WTC11 (cell line): Measurements from ENCODE around the gene NEDD8.

Experiments used
- ATF2 ChIP-seq: sonication (generic); formaldehyde crosslinking; IDR thresholded peaks from 2 replicates; pipeline ENCODE4 v1.8.1; 2022; ENCODE audit warnings: low read depth, missing genetic modification reagents, borderline replicate concordance
- ATF3 ChIP-seq: sonication (generic); formaldehyde crosslinking; conservative IDR thresholded peaks from 2 replicates; pipeline ENCODE4 v1.8.1; 2022; ENCODE audit warnings: mild to moderate bottlenecking, missing genetic modification reagents
- E2F5 ChIP-seq: sonication (generic); formaldehyde crosslinking; IDR thresholded peaks from 2 replicates; pipeline ENCODE4 v1.8.1; 2022; ENCODE audit warnings: mild to moderate bottlenecking, moderate library complexity, missing genetic modification reagents
- FOXK1 ChIP-seq: sonication (generic); formaldehyde crosslinking; IDR thresholded peaks from 2 replicates; pipeline ENCODE4 v1.8.0; 2022; ENCODE audit warnings: mild to moderate bottlenecking, moderate library complexity, missing genetic modification reagents
- ZNF232 ChIP-seq: sonication (generic); formaldehyde crosslinking; IDR thresholded peaks from 2 replicates; pipeline ENCODE4 v1.8.0; 2022; ENCODE audit warnings: mild to moderate bottlenecking, missing genetic modification reagents
- ZNF512 ChIP-seq: sonication (generic); formaldehyde crosslinking; IDR thresholded peaks from 2 replicates; pipeline ENCODE4 v1.8.1; 2022; ENCODE audit warnings: missing genetic modification reagents, borderline replicate concordance
- TF ChIP-seq, protein P1 (sequence below): fragments of 200-600 bp; IDR thresholded peaks from 2 replicates; pipeline ENCODE4 v1.8.0; 2022; ENCODE audit warnings: antibody characterized with exemption

DNA sequence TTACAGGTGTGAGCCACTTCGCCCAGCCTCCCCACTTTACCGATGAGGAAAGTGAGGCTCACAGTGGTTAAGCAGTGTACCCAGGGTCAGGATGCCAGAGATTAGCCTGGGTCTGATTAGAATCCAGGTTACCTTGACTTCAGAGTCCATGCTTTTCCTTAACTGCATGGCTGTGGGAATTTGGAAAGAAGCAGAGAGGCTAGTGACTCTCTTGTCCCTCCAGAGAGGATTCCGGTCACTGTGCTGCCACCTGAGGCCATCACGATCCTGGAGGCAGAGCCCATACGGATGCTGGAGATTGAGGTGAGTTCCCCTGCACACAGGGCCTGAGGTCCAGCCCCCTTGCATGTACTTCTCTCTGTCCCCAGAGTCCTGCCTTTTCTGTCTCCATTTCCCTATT, 55.6 kb downstream of the NEDD8 start:
- TF ChIP-seq FOXK1 (CRISPR knock-in tag) (no peak), ATF3 (CRISPR knock-in tag) (no peak), ZNF512 (no peak), E2F5 (CRISPR knock-in tag) (no peak), ATF2 (no peak), ZNF232 (CRISPR knock-in tag) (no peak)
- TF ChIP-seq, protein P1, sequence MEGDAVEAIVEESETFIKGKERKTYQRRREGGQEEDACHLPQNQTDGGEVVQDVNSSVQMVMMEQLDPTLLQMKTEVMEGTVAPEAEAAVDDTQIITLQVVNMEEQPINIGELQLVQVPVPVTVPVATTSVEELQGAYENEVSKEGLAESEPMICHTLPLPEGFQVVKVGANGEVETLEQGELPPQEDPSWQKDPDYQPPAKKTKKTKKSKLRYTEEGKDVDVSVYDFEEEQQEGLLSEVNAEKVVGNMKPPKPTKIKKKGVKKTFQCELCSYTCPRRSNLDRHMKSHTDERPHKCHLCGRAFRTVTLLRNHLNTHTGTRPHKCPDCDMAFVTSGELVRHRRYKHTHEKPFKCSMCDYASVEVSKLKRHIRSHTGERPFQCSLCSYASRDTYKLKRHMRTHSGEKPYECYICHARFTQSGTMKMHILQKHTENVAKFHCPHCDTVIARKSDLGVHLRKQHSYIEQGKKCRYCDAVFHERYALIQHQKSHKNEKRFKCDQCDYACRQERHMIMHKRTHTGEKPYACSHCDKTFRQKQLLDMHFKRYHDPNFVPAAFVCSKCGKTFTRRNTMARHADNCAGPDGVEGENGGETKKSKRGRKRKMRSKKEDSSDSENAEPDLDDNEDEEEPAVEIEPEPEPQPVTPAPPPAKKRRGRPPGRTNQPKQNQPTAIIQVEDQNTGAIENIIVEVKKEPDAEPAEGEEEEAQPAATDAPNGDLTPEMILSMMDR = no peak
